ENCODE data around the gene HDAC4. TPM values are rescaled to one million over a fixed set of nuclear protein-coding genes. Genes with fewer than 3 reads are reported as not detected.

HDAC4 gene
- total RNA-seq, 2 experiments from 2014 or later: 25.2 to 65.1 TPM

GRCh38 chr2:239140346-239141020, 260.3 kb downstream of the HDAC4 start:
- no peaks in the 10 kb centered on the region for H3K9me3 Mint-ChIP-seq (ENCODE audit: low read depth)
- no peak overlapping the region for H3K4me3 Mint-ChIP-seq
- DNase-seq (no peak), ATAC-seq (no peak)
- CTCF ChIA-PET: interaction anchor here (0.6 kb wide), 1 partner anchor 552 kb away, joined by 3 read pairs; no protein-coding TSS in a partner anchor
- peaks cover 21% of the 10 kb centered on the region for H3K36me3 Mint-ChIP-seq
- no peaks in the 10 kb centered on the region for H3K27me3 Mint-ChIP-seq
- H3K4me1 Mint-ChIP-seq: peaks cover 18% of the 10 kb centered on the region
- no peak overlapping the region for H3K27ac Mint-ChIP-seq

DNA sequence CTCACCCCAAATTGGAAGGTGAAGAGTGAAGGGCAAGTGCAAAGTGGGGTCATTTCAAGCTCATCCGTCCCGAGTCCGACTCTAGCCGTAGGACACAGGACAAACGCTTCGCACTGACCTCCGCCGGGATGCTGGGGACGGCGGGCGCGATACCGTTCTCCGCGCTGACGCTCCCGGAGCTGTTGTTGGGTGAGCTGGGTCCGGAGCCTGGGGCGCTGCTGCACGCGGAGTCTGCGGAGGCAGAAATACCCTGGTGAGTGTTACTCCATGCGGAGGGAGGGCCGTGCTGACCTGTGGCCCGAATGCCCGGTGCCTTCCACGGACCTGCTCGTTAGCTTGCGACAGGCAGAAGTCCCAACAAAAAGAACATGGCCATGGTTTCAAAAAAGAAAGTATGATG, 261.3 kb downstream of the HDAC4 start:
- H3K27ac Mint-ChIP-seq: no peak overlapping the region
- H3K4me1 Mint-ChIP-seq: peaks cover 16% of the 10 kb centered on the region
- ATAC-seq: no peak
- no peaks in the 10 kb centered on the region for H3K9me3 Mint-ChIP-seq (ENCODE audit: low read depth)
- DNase-seq: no peak
- no peak overlapping the region for H3K4me3 Mint-ChIP-seq
- CTCF ChIA-PET: no interaction called here
- peaks cover 23% of the 10 kb centered on the region for H3K36me3 Mint-ChIP-seq
- no peaks in the 10 kb centered on the region for H3K27me3 Mint-ChIP-seq

GRCh38 chr2:239139101-239139500, 261.7 kb downstream of the HDAC4 start:
- no peak for ATAC-seq
- no peaks in the 10 kb centered on the region for H3K27me3 Mint-ChIP-seq
- peaks cover 28% of the 10 kb centered on the region for H3K36me3 Mint-ChIP-seq
- CTCF ChIA-PET: no interaction called here
- peaks cover 16% of the 10 kb centered on the region for H3K4me1 Mint-ChIP-seq
- no peak overlapping the region for H3K27ac Mint-ChIP-seq
- H3K4me3 Mint-ChIP-seq: no peak overlapping the region
- no peak for DNase-seq
- H3K9me3 Mint-ChIP-seq (ENCODE audit: low read depth): no peaks in the 10 kb centered on the region

DNA sequence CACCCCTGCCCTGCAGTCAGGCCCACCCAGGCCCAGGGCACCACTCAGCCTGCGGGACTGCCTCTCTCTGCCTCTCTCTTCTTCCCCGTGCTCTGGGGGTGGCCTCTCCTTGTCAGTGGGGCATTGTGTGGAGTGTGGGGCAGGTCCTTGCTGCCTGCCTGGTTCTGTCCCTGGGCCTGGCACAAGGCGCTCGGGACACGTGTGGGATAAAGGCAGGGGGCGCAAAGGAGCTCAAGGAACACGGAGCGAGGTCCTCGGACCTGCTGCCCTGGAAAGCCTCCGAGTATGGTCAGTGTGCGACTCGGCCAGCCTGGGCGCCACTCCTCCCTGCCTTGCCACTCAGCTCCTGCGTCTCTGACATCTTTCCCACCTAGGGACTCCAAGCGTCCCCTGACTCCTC, 262.2 kb downstream of the HDAC4 start:
- Mint-ChIP-seq H3K4me1 (peaks cover 16% of the 10 kb centered on the region), H3K27me3 (no peaks in the 10 kb centered on the region), H3K36me3 (peaks cover 31% of the 10 kb centered on the region), H3K27ac (no peak overlapping the region), H3K9me3 (ENCODE audit: low read depth) (no peaks in the 10 kb centered on the region), H3K4me3 (no peak overlapping the region)
- CTCF ChIA-PET: no interaction called here
- no peak for DNase-seq
- no peak for ATAC-seq

- H3K36me3 Mint-ChIP-seq: peaks cover 31% of the 10 kb centered on the region
- DNase-seq (no peak), ATAC-seq (peak; percentile 12)
- peaks cover 16% of the 10 kb centered on the region for H3K4me1 Mint-ChIP-seq
- CTCF ChIA-PET: no interaction called here
- no peak overlapping the region for H3K4me3 Mint-ChIP-seq
- H3K27ac Mint-ChIP-seq: no peak overlapping the region
- no peaks in the 10 kb centered on the region for H3K27me3 Mint-ChIP-seq
- H3K9me3 Mint-ChIP-seq (ENCODE audit: low read depth): no peaks in the 10 kb centered on the region
These were observed 262.9 kb downstream of the HDAC4 start for GRCh38 chr2:239137898-239138283.

- no peak for ATAC-seq
- no peak overlapping the region for H3K27ac Mint-ChIP-seq
- no peak for DNase-seq
- H3K36me3 Mint-ChIP-seq: peaks cover 35% of the 10 kb centered on the region
- H3K9me3 Mint-ChIP-seq (ENCODE audit: low read depth): no peaks in the 10 kb centered on the region
- no peak overlapping the region for H3K4me3 Mint-ChIP-seq
- CTCF ChIA-PET: no interaction called here
- no peaks in the 10 kb centered on the region for H3K27me3 Mint-ChIP-seq
- peaks cover 16% of the 10 kb centered on the region for H3K4me1 Mint-ChIP-seq
These were observed 263.5 kb downstream of the HDAC4 start for GRCh38 chr2:239137165-239137897.

DNA sequence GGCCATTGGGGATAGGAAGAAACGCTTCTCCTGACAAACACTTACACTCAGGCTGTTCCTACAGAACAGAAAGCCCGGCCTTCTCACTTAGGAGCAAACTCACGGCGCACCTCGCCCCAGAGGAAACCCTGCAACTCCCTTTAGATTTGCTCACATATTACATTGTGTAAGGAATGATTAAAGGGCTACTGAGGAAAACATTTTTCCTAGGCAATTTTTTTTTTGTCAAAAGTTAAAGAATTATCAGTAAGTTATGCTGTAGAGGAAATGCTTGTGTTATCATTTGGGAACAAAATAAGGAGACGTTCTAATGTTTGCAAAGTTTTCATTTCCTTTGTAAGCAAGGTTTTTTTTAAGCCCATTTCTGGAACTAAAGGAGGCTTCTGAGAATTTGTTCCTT, 264.1 kb downstream of the HDAC4 start:
- no peak for ATAC-seq
- CTCF ChIA-PET: no interaction called here
- peaks cover 35% of the 10 kb centered on the region for H3K36me3 Mint-ChIP-seq
- H3K9me3 Mint-ChIP-seq (ENCODE audit: low read depth): no peaks in the 10 kb centered on the region
- H3K4me3 Mint-ChIP-seq: no peak overlapping the region
- no peak overlapping the region for H3K27ac Mint-ChIP-seq
- peaks cover 16% of the 10 kb centered on the region for H3K4me1 Mint-ChIP-seq
- no peaks in the 10 kb centered on the region for H3K27me3 Mint-ChIP-seq
- no peak for DNase-seq

- H3K36me3 Mint-ChIP-seq: peaks cover 35% of the 10 kb centered on the region
- CTCF ChIA-PET: no interaction called here
- DNase-seq (no peak), ATAC-seq (no peak)
- H3K27me3 Mint-ChIP-seq: no peaks in the 10 kb centered on the region
- peaks cover 16% of the 10 kb centered on the region for H3K4me1 Mint-ChIP-seq
- no peak overlapping the region for H3K27ac Mint-ChIP-seq
- H3K4me3 Mint-ChIP-seq: no peak overlapping the region
- H3K9me3 Mint-ChIP-seq (ENCODE audit: low read depth): no peaks in the 10 kb centered on the region
These were observed 264.6 kb downstream of the HDAC4 start for GRCh38 chr2:239136203-239136602.

DNA sequence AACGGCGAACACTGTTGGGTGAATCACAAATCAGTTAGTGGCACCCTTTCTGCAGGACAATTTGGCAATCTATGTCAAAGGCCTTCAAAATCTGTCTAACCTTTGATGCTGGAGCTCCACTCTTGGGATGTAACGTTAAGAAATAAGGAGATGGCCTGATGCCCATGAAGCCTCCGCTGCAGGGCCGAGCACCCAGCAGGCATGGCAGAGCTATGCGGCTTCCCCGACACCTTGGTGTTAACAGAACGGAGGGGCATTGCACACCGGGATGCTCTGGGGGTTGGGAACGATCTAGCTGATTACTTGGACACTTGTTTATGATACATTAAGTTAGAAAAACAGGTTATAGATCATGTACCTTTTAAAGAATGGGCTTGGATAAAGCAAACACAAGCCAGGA, 265.3 kb downstream of the HDAC4 start:
- no peaks in the 10 kb centered on the region for H3K27me3 Mint-ChIP-seq
- peaks cover 35% of the 10 kb centered on the region for H3K36me3 Mint-ChIP-seq
- no peak overlapping the region for H3K27ac Mint-ChIP-seq
- DNase-seq (no peak), ATAC-seq (no peak)
- H3K9me3 Mint-ChIP-seq (ENCODE audit: low read depth): no peaks in the 10 kb centered on the region
- H3K4me3 Mint-ChIP-seq: no peak overlapping the region
- CTCF ChIA-PET: interaction anchor here (1.2 kb wide), 1 partner anchor 9 kb away, joined by 4 read pairs; no protein-coding TSS in a partner anchor
- peaks cover 16% of the 10 kb centered on the region for H3K4me1 Mint-ChIP-seq

GRCh38 chr2:239133945-239134570, 266.8 kb downstream of the HDAC4 start:
- Mint-ChIP-seq H3K9me3 (ENCODE audit: low read depth) (no peaks in the 10 kb centered on the region), H3K4me1 (peaks cover 14% of the 10 kb centered on the region), H3K27ac (no peak overlapping the region), H3K4me3 (no peak overlapping the region), H3K36me3 (peaks cover 32% of the 10 kb centered on the region), H3K27me3 (no peaks in the 10 kb centered on the region)
- DNase-seq (no peak), ATAC-seq (no peak)
- CTCF ChIA-PET: no interaction called here

- DNase-seq (no peak), ATAC-seq (no peak)
- Mint-ChIP-seq H3K4me3 (no peak overlapping the region), H3K27ac (no peak overlapping the region), H3K4me1 (peaks cover 2% of the 10 kb centered on the region), H3K27me3 (no peaks in the 10 kb centered on the region), H3K9me3 (ENCODE audit: low read depth) (no peaks in the 10 kb centered on the region), H3K36me3 (peaks cover 24% of the 10 kb centered on the region)
- CTCF ChIA-PET: no interaction called here
These were observed 268.0 kb downstream of the HDAC4 start for GRCh38 chr2:239132786-239133185.

DNA sequence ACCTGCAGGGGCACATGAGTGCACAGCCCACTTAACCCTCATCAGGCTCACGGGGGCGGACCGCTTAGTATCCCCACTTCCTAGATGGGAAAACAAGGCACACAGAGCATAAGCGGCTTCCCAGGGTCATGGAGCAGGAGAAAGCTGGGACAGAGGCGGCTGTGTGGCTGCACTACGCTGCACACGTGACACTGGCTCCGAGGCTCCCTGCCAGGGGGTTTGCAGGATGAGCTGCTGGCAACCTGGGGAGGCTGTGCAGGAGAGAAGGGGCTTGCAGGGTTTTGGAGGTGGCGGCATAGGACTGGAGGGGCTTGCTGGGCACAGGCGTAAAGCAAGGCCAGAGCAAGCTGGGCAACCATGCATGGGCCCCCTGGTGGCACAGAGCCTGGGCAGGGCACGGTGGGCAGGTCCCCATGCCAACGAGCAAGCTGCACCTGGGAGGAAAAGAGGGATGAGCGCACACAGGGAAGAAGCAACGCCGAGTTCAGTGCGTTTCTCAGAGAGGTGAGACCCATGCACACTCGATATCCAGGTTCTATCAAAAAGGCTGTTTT, 268.6 kb downstream of the HDAC4 start:
- CTCF ChIA-PET: no interaction called here
- no peak overlapping the region for H3K27ac Mint-ChIP-seq
- H3K4me1 Mint-ChIP-seq: no peaks in the 10 kb centered on the region
- ATAC-seq (no peak), DNase-seq (no peak)
- H3K4me3 Mint-ChIP-seq: no peak overlapping the region
- peaks cover 23% of the 10 kb centered on the region for H3K36me3 Mint-ChIP-seq
- H3K27me3 Mint-ChIP-seq: no peaks in the 10 kb centered on the region
- H3K9me3 Mint-ChIP-seq (ENCODE audit: low read depth): no peaks in the 10 kb centered on the region

DNA sequence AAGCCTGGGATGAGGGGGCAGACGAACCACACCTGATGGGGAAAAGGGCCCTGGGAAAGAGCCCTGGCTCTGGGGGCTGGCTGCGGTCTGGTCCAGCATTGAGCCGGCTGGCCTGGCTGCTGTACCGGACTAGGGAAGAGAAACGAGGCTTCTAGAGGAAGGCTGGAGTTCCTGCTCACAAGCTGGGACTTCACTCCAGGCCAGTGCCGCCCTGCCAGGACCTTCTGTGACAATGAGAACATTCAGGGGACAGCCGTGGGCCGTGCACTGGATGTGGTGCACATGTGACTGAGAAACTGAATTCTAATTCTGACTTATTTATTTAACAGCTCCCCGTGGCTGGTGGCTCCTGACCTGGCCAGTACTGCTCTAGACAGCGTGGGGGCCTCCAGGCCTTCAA, 269.3 kb downstream of the HDAC4 start:
- no peak for DNase-seq
- CTCF ChIA-PET: no interaction called here
- peaks cover 23% of the 10 kb centered on the region for H3K36me3 Mint-ChIP-seq
- H3K27ac Mint-ChIP-seq: no peak overlapping the region
- H3K27me3 Mint-ChIP-seq: no peaks in the 10 kb centered on the region
- H3K4me3 Mint-ChIP-seq: no peak overlapping the region
- ATAC-seq: no peak
- H3K9me3 Mint-ChIP-seq (ENCODE audit: low read depth): no peaks in the 10 kb centered on the region
- H3K4me1 Mint-ChIP-seq: no peaks in the 10 kb centered on the region

Data from activated CD8-positive, alpha-beta memory T cell treated with anti-CD3 and anti-CD28 coated beads, Interleukin-2, amount 10 ng/mL, durations not matched to agents 7 days and 5 days (primary cell).